HG02759 (cell line): ENCODE measurements around the gene CAMK2D.

ENCODE experiments used
- ATAC-seq: cut with Tn5 transposase; IDR thresholded peaks from one replicate; pipeline ENCODE4 v1.9.1; 2021; ENCODE audit warnings: mild to moderate bottlenecking, moderate library complexity; ENCODE audit not compliant: unreplicated experiment

The CAMK2D gene

GRCh38 chr4:113576947-113577678, 184.4 kb downstream of the CAMK2D start:
- no peak for ATAC-seq

- ATAC-seq: no peak
Observed at GRCh38 chr4:113575401-113575800, 186.1 kb downstream of the CAMK2D start.

DNA sequence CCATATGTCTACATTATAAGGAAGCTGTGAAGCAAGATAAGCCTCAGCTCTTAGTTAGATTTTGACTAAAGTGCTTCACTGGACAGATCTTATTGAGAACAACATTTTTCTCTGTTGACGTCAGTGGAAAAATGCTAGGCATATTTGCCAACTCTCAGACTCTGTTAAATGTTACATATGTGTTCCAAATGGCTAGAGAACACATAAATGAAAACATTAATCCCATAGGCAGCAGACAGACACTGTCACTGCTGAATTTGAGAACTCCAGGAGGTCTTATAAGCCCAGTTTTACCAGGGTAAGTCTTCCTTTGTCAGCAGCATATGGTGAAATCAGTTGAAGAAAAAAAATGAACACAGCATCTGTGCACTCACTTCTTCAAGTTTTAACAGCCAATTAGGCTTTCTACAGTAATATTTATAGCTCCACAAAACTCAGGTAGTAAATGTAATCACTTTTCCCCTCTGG, 186.9 kb downstream of the CAMK2D start:
- ATAC-seq: no peak

DNA sequence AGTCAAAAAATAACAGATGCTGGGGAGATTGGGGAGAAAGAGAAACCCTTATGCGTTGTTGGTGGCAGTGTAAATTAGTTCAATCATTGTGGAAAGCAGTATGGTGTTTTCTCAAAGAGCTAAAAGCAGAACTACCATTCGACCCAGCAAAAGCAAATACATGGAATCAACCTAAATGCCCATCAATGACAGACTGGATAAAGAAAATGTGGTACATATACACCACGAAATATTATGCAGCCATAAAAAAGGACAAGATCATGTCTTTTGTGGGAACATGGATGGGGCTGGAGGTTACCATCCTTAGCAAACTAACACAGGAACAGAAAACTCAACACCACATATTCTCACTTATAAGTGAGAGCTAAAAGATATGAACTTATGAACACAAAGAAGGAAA, 188.9 kb downstream of the CAMK2D start:
- ATAC-seq: no peak

GRCh38 chr4:113566015-113566795, 195.3 kb downstream of the CAMK2D start:
- no peak for ATAC-seq

- no peak for ATAC-seq
Observed at GRCh38 chr4:113565702-113566012, 195.9 kb downstream of the CAMK2D start.

DNA sequence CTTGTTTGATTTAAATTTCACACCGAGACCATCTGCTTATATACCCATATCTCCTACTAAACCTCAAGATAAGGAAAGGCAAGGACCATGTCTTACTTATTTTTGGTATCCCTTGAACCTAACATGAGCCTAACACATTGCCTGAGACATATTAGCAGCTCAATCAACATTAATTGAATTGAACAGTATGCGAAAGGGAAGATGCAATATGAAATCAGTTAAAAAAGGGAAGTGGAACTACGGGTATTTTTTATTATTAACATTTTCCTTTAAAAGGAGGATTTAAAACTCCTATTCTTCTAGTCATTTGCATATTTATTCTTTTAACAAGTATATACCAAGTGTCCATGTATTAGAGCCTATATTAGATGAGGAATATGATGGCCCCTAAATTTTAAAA, 197.0 kb downstream of the CAMK2D start:
- ATAC-seq: peak; percentile 24

- no peak for ATAC-seq
Observed at GRCh38 chr4:113563691-113564378, 197.7 kb downstream of the CAMK2D start.

- ATAC-seq: no peak
Observed at GRCh38 chr4:113561758-113562157, 199.8 kb downstream of the CAMK2D start.

GRCh38 chr4:113561092-113561491, 200.4 kb downstream of the CAMK2D start:
- ATAC-seq: no peak

DNA sequence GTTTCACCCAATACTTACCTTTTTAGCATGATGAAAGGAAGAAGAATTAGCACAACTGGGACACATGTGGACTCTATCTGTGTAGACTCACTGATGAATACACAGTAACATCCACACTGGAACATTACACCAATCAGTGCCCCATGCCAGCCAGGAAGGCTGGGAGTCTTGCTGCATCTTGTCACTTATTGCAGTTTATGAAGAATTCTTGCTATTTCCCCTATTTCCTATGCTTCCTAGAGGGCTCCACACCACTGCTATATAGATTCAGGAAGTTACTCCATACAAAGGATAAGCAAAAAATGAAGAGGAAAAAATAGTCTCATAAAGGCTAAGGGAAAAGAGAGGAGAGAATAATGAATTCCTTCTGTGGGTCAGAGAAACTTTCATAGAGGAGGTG, 201.0 kb downstream of the CAMK2D start:
- no peak for ATAC-seq

- no peak for ATAC-seq
Observed at GRCh38 chr4:113559947-113560346, 201.6 kb downstream of the CAMK2D start.

GRCh38 chr4:113556382-113557134, 205.0 kb downstream of the CAMK2D start:
- ATAC-seq: no peak

- no peak for ATAC-seq
Observed at GRCh38 chr4:113555868-113556267, 205.7 kb downstream of the CAMK2D start.

- ATAC-seq: no peak
Observed at GRCh38 chr4:113553082-113553481, 208.5 kb downstream of the CAMK2D start.

DNA sequence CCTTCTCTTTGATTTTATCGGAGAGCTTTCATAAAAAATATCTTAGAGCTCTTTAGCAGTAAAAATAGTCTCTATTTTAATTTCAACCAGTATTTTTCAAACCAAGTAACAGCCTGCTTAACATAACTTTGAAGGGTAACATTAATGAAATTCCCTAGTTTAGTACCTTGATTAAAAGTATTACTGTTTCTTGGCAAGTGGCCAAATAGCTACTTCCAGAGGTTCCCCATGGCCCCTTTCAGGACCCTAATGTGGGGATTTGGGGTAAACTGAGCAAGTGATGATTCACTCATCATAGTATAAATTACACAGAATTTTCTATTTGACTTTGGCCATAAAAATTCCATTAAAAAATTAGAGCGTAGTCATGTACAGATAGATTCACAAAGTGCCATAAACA, 211.0 kb downstream of the CAMK2D start:
- ATAC-seq: no peak

- no peak for ATAC-seq
Observed at GRCh38 chr4:113548303-113548702, 213.2 kb downstream of the CAMK2D start.

GRCh38 chr4:113547487-113548042, 214.0 kb downstream of the CAMK2D start:
- ATAC-seq: peak; percentile 97

DNA sequence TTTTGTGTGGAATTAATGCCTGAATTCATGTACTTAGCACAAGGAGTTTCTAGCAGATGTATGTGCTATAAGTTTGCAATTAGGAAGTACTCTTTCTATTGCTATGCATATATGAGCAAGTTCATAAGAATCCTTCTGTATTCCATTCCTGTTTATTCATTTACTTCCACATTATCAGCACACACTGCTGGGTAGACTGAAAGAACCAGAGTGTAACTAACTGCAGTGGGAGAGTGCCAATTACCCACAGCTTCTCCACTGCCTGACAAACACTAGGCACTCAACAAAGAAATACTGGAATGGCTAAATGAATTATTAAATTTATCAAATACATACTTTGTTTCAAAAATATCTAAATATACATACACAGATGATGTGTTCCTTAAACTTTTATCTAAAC, 219.6 kb downstream of the CAMK2D start:
- no peak for ATAC-seq

DNA sequence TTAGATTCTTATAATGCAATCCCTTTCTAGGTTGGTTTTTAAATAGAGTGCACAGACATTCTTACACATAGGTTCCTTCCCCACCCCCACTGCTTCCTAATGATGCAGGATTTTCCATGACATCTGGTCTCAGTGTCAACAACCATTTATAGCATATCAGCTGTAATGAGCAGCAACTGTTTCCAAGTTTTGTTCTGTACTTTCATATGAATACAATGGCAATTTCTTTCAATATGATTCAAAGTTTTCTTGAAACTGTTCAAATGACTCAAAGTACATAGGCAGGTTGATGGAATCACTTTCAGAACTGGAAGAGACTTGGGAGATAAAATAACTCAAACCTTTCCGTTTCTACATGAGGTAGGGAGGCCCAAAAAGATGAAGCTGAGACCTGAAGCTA, 220.7 kb downstream of the CAMK2D start:
- ATAC-seq: no peak

DNA sequence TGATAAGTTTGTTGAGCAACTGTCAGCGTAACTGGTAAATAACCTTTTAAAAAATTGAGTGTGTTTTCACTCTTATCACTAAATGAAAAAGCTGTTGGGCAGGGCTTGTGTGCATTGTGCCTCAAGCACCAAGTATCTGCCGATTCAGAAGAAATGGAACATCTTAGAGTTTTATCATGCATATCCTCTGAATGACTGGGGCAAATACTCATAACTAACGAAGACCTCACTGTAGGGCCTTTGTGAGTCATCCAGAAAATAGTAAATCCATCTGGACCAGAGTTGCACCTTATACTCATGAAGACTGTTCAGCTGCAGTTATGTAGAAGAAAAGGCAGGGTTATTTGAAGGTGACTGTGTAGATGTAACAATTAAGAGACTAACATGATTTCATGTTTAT, 222.1 kb downstream of the CAMK2D start:
- peak; percentile 74 for ATAC-seq
